Retinal pigment epithelial cell (primary cell): ENCODE measurements around the gene WWTR1.

Experiments used
- DNase-seq: peaks from one replicate; pipeline ENCODE4 v3.0.0-alpha.2; 2010; ENCODE audit warnings: low read depth
- H3K4me3 ChIP-seq: 2 replicates; pipeline ENCODE4 v1.5.1; 2011; ENCODE audit warnings: mild to moderate bottlenecking, low read length, control low read depth, moderate library complexity
- CTCF ChIP-seq: conservative IDR thresholded peaks from 2 replicates; pipeline ENCODE4 v1.5.1; 2011; ENCODE audit warnings: low read depth, low read length, control low read depth, inconsistent platforms

The WWTR1 gene

GRCh38 chr3:149610351-149611105, 47.3 kb downstream of the WWTR1 start:
- no peak for TF ChIP-seq CTCF
- DNase-seq = no peak
- H3K4me3 ChIP-seq = no peak overlapping the region

DNA sequence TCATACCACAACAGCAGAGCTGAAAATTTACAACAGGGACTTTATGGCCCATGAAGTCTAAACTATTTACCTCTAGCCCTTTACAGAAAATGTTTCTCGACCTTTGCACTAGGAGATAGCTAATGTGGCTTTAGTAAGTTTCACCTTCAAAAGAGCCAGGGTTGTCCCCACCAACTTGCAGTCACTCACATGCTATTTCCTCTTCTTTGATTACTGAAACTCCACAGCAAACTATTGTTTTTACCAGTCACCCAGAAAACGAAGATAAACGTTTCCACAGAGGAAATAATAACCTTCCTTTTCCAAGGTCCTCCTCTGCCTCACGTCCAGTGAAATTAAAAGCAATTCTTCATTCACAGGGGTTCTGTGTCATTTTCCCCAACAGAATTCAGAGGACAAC, 48.2 kb downstream of the WWTR1 start:
- DNase-seq = no peak
- H3K4me3 ChIP-seq = no peak overlapping the region
- no peak for TF ChIP-seq CTCF

GRCh38 chr3:149608987-149609386, 48.8 kb downstream of the WWTR1 start:
- no peak overlapping the region for H3K4me3 ChIP-seq
- TF ChIP-seq CTCF = no peak
- DNase-seq = no peak

DNA sequence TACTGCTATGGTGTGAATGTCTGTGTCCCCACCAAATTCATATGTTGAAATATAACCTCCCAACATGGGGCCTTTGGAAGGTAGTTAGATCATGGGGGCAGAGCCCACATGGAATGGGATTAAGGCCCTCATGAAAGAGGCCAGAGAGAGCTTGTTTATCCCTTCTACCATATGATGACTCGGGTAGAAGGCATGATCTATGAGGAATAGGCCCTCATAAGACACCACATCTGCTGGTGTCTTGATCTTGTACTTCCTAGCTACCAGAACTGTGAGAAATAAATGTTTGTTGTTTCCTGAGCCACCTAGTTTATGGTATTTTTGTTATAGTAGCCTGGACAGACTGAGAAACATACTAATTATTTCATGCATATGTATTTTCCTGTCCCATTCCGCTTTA, 51.9 kb downstream of the WWTR1 start:
- TF ChIP-seq CTCF = no peak
- DNase-seq = no peak
- H3K4me3 ChIP-seq = no peak overlapping the region

DNA sequence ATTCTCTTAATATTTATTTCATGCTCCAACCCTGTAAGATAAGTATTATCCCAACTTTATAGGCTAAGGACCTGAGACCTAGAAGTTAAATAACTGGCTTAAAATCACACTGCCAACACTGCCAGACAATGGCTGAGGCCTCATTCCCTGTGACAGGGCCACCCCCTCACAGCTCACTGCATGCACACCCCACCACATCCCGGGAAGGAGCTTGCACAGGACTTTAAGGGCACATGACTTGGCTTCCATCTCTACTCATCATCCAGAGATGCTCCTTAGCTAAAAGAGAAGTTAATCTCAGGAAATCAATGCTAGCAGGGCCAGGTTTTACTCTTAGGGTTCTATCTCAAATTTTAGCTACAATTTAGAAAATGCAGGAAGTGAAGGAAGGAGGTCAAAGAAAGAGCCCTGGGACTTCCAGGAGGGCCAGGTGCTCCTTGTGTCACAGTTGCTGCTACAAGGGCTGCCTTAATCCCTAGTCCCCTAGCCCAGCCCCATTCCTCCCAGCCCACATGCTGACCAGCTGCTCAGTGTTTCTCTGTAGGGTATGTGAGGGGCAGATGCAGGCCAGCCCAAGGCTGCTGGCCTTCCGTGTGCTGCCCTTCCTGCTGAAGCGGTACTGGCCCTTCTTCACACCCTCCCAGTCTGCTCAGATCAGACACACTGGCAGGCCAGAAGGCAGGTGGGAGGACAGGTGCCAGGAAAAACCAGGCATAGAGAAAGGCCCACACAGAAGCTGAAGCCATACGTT, 53.5 kb downstream of the WWTR1 start:
- DNase-seq = no peak
- H3K4me3 ChIP-seq = no peak overlapping the region
- no peak for TF ChIP-seq CTCF

- no peak for DNase-seq
- no peak for TF ChIP-seq CTCF
- no peak overlapping the region for H3K4me3 ChIP-seq
Measured at GRCh38 chr3:149603126-149604074, 54.4 kb downstream of the WWTR1 start.
